NB4 (cell line): Measurements from ENCODE around the gene ATRNL1.

ENCODE experiments used
- DNase-seq: peaks from one replicate; pipeline ENCODE4 v3.0.0; 2010; ENCODE audit warnings: low read depth
- H3K4me3 ChIP-seq: one replicate; pipeline ENCODE4 v1.5.1; 2011; ENCODE audit warnings: mild to moderate bottlenecking, low read depth, low read length, moderate library complexity
- CTCF ChIP-seq: IDR thresholded peaks from one replicate; pipeline ENCODE4 v1.5.1; 2012; ENCODE audit warnings: low read depth, low read length
- MYC ChIP-seq: IDR thresholded peaks from 2 replicates; pipeline ENCODE4 v1.6.1; 2011; ENCODE audit warnings: low read depth, low read length
- POLR2A ChIP-seq: IDR thresholded peaks from 2 replicates; pipeline ENCODE4 v1.6.1; 2011; ENCODE audit warnings: mild to moderate bottlenecking; ENCODE audit not compliant: insufficient read length; ENCODE audit errors: extremely low read depth
- TF ChIP-seq, protein P1 (sequence below): IDR thresholded peaks from 2 replicates; pipeline ENCODE4 v1.6.1; 2011; ENCODE audit warnings: low read depth, low read length

The ATRNL1 gene

GRCh38 chr10:115604627-115605026 is 511.5 kb downstream of the ATRNL1 start:
- TF ChIP-seq, protein P1, sequence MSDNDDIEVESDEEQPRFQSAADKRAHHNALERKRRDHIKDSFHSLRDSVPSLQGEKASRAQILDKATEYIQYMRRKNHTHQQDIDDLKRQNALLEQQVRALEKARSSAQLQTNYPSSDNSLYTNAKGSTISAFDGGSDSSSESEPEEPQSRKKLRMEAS: no peak
- TF ChIP-seq MYC: no peak
- no peak for TF ChIP-seq POLR2A
- no peak for TF ChIP-seq CTCF
- no peak overlapping the region for H3K4me3 ChIP-seq
- no peak for DNase-seq

DNA sequence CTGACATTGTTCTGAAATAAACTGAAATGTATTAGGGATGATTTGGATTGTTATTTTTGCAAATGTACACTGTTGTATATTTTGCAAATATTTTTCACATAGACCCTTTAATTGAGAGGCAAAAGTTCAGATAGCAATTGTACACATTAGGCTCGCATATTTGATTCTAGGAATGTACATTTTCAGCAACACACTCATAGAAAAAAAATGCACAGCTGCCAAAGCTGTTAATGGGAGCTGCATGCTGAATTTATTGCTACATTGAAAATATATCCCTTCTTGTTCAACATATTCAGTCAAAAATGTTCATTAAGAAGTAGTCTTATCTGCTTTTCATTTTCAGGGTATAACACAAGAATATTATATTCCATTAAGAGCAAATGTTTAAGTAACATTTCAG is 512.9 kb downstream of the ATRNL1 start:
- no peak for DNase-seq
- H3K4me3 ChIP-seq: no peak overlapping the region
- TF ChIP-seq CTCF (no peak), MYC (no peak), POLR2A (no peak)
- TF ChIP-seq, protein P1: no peak

- TF ChIP-seq CTCF: no peak
- no peak for TF ChIP-seq POLR2A
- TF ChIP-seq, protein P1: no peak
- TF ChIP-seq MYC: no peak
- DNase-seq: no peak
These were observed 513.6 kb downstream of the ATRNL1 start for GRCh38 chr10:115606741-115607140.

GRCh38 chr10:115624448-115624847 is 531.3 kb downstream of the ATRNL1 start:
- TF ChIP-seq MYC: no peak
- TF ChIP-seq CTCF: no peak
- no peak for DNase-seq
- H3K4me3 ChIP-seq: no peak overlapping the region

More at GRCh38 chr10:115606741-115607140, 513.6 kb downstream of the ATRNL1 start:
- no peak overlapping the region for H3K4me3 ChIP-seq

- no peak overlapping the region for H3K4me3 ChIP-seq
- DNase-seq: no peak
- TF ChIP-seq MYC (no peak), CTCF (no peak), POLR2A (no peak)
- TF ChIP-seq, protein P1: no peak
These were observed 535.5 kb downstream of the ATRNL1 start for GRCh38 chr10:115628616-115629015.

- TF ChIP-seq MYC: no peak
- TF ChIP-seq POLR2A: no peak
- TF ChIP-seq, protein P1: no peak
- TF ChIP-seq CTCF: no peak
- no peak for DNase-seq
- H3K4me3 ChIP-seq: no peak overlapping the region
These were observed 545.1 kb downstream of the ATRNL1 start for GRCh38 chr10:115638246-115638645.
